CD4-positive, alpha-beta memory T cell (primary cell): ENCODE measurements around the gene SFT2D1. TPM values are rescaled to one million over a fixed set of nuclear protein-coding genes. Genes with fewer than 3 reads are reported as not detected.
"Not testable (repeated sequence)": the region's sequence is repeated elsewhere in the genome, so short reads cannot be mapped to it uniquely, and the experiment has no call there.

Experiments used
- CTCF ChIA-PET: fragments of 350-600 bp; sonication (Branson Sonifier 250); formaldehyde crosslinking; loops from one replicate; lab custom pipeline; 2021; ENCODE audit warnings: inconsistent platforms; ENCODE audit not compliant: partially characterized antibody; lab: Charles Lee
- POLR2A ChIA-PET: fragments of 350-600 bp; sonication (Branson Sonifier 250); formaldehyde crosslinking; loops from one replicate; lab custom pipeline; 2021; ENCODE audit not compliant: partially characterized antibody; lab: Charles Lee
- DNase-seq, 5 donors: peaks; one replicate each; pipeline versions ENCODE4 v3.0.0 to v3.0.0-alpha.2; 2020 to 2022; ENCODE audit warnings: mixed read lengths in 1 of 5
- H3K27ac ChIP-seq: one replicate; pipeline ENCODE4 v1.7.0; 2013; ENCODE audit warnings: low read depth, low read length
- H3K27me3 ChIP-seq: 2 replicates; pipeline ENCODE4 v1.7.0; 2013; ENCODE audit warnings: mild to moderate bottlenecking, low read length, moderate library complexity; ENCODE audit not compliant: insufficient read depth
- H3K36me3 ChIP-seq: 2 replicates; pipeline ENCODE4 v1.7.0; 2013; ENCODE audit warnings: mild to moderate bottlenecking, low read length, moderate library complexity; ENCODE audit not compliant: insufficient read depth
- H3K4me1 ChIP-seq: 2 replicates; pipeline ENCODE4 v1.7.0; 2013; ENCODE audit warnings: mild to moderate bottlenecking, low read length, moderate library complexity; ENCODE audit not compliant: insufficient read depth
- H3K4me3 ChIP-seq, 2 donors: one replicate each; pipeline ENCODE4 v1.7.0; 2013; ENCODE audit warnings: low read length in 2 of 2, mild to moderate bottlenecking in 1 of 2
- H3K9me3 ChIP-seq, 2 donors: one replicate each; pipeline ENCODE4 v1.7.0; 2013; ENCODE audit warnings: low read length in 2 of 2, control low read depth in 1 of 2; ENCODE audit not compliant: control insufficient read depth in 1 of 2
- H3K27ac Mint-ChIP-seq, 7 donors: one replicate each; pipeline ENCODE4 v1.8.0; 2020 to 2021; ENCODE audit warnings: mixed read lengths in 7 of 7, mild to moderate bottlenecking in 6 of 7, inconsistent platforms in 3 of 7, moderate library complexity in 3 of 7
- H3K27me3 Mint-ChIP-seq, 2 donors: one replicate each; pipeline ENCODE4 v1.8.0; 2020 to 2021; ENCODE audit warnings: mixed read lengths in 2 of 2
- H3K36me3 Mint-ChIP-seq, 2 donors: one replicate each; pipeline ENCODE4 v1.8.0; 2020 to 2021; ENCODE audit warnings: mixed read lengths in 2 of 2, inconsistent platforms in 1 of 2, mild to moderate bottlenecking in 1 of 2
- H3K4me1 Mint-ChIP-seq, 4 donors: one replicate each; pipeline ENCODE4 v1.8.0; 2020 to 2021; ENCODE audit warnings: mixed read lengths in 4 of 4, mild to moderate bottlenecking in 1 of 4
- H3K4me3 Mint-ChIP-seq, 8 donors: one replicate each; pipeline ENCODE4 v1.8.0; 2020 to 2021; ENCODE audit warnings: mixed read lengths in 8 of 8, mild to moderate bottlenecking in 7 of 8, moderate library complexity in 6 of 8, inconsistent platforms in 3 of 8
- H3K9me3 Mint-ChIP-seq, 8 donors: one replicate each; pipeline ENCODE4 v1.8.0; 2020 to 2021; ENCODE audit warnings: mixed read lengths in 8 of 8, mild to moderate bottlenecking in 5 of 8, inconsistent platforms in 3 of 8, moderate library complexity in 1 of 8
- intact Hi-C: fragments of 100-400 bp; cut with micrococcal nuclease; formaldehyde crosslinking; loops from one replicate; pipeline ENCODE4 v1.15.1; 2023
- polyA plus RNA-seq, 2 donors: library from polyadenylated mRNA; unstranded; fragments of 300-500 nt; fragmentation: Illumina TruSeq; gene quantifications; one replicate each; pipeline ENCODE4 v1.2.3, GENCODE V29; 2021
- total RNA-seq, 2 experiments: library from RNA; stranded (reverse); gene quantifications; one replicate each; pipeline ENCODE4 v1.2.3, GENCODE V29; 2021

The SFT2D1 gene
- total and polyA plus RNA-seq, 4 experiments from 2014 or later, result 37.3 to 70.3 (median 38.9) TPM

DNA sequence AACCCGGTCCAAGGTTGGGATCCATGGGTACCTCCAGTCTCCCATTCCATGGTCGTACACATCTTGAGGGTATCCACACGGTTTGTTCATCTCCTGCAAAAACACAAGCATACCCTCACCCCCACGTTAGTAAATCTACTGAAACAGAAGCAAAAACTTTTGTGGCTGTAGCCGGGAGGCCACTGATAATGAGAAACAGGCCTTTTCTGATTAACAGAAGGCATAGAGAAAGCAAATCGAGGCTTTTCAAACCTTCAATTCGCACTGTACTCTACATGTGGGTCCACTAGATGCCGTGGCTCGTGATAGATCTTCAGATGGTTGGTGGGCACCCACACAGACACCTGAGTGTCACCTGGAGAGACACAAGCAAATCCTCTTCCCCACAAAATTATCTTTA is 3.3 kb upstream of the SFT2D1 start:
- H3K4me3 Mint-ChIP-seq, intact Hi-C loops, POLR2A ChIA-PET, DNase-seq, H3K36me3 Mint-ChIP-seq, H3K27ac Mint-ChIP-seq, H3K4me3 ChIP-seq, H3K9me3 ChIP-seq, H3K27me3 Mint-ChIP-seq, H3K27ac ChIP-seq, H3K36me3 ChIP-seq, H3K27me3 ChIP-seq: not testable (repeated sequence)
- H3K4me1 ChIP-seq, result peaks cover 18% of the 10 kb centered on the region
- Mint-ChIP-seq H3K4me1 (peaks cover 5 to 18% (median 11%) of the 10 kb centered on the region in 4 donors), H3K9me3 (peaks cover 0 to 18% (median 13%) of the 10 kb centered on the region in 8 donors)
- CTCF ChIA-PET, result interaction anchor here (1.3 kb wide), 1 partner anchor 31 kb away, joined by 3 read pairs; no protein-coding TSS in a partner anchor

- H3K27ac ChIP-seq, H3K27me3 Mint-ChIP-seq, POLR2A ChIA-PET, H3K27me3 ChIP-seq, DNase-seq, H3K4me3 ChIP-seq, H3K36me3 Mint-ChIP-seq, H3K9me3 ChIP-seq, H3K36me3 ChIP-seq: not testable (repeated sequence)
- H3K27ac Mint-ChIP-seq, result peak overlapping the region in 2 of 7 donors; percentile 31 to 72
- intact Hi-C loops, result loop anchor here (5.0 kb wide), 1 partner anchor 57 kb away; no protein-coding TSS in a partner anchor
- CTCF ChIA-PET, result interaction anchor here (1.3 kb wide), 1 partner anchor 31 kb away, joined by 3 read pairs; no protein-coding TSS in a partner anchor
- peaks cover 0 to 11% (median 6%) of the 10 kb centered on the region in 8 donors for H3K9me3 Mint-ChIP-seq
- H3K4me1 ChIP-seq, result peaks cover 26% of the 10 kb centered on the region
- H3K4me1 Mint-ChIP-seq, result peaks cover 5 to 18% (median 11%) of the 10 kb centered on the region in 4 donors
- peak overlapping the region in 2 of 8 donors; percentile 3 to 7 for H3K4me3 Mint-ChIP-seq
Observed at GRCh38 chr6:166344921-166345320, 2.6 kb upstream of the SFT2D1 start.

- Histone ChIP-seq H3K9me3 (no peaks in the 10 kb centered on the region), H3K27ac (no peak overlapping the region), H3K36me3 (no peaks in the 10 kb centered on the region), H3K4me1 (peaks cover 32% of the 10 kb centered on the region), H3K27me3 (no peaks in the 10 kb centered on the region), H3K4me3 (no peak overlapping the region)
- peak overlapping the region in 3 of 8 donors; percentile 9 to 46 (median 44) for H3K4me3 Mint-ChIP-seq
- intact Hi-C loops, result loop anchor here (5.0 kb wide), 1 partner anchor 58 kb away; no protein-coding TSS in a partner anchor
- peaks cover 0 to 4% (median 1%) of the 10 kb centered on the region in 8 donors for H3K9me3 Mint-ChIP-seq
- peaks cover 5 to 18% (median 11%) of the 10 kb centered on the region in 4 donors for H3K4me1 Mint-ChIP-seq
- H3K36me3 Mint-ChIP-seq, result peaks cover 0 to 3% of the 10 kb centered on the region in 2 donors
- ChIA-PET CTCF (interaction anchor here (1.3 to 3.0 kb wide), 2 partner anchors 32 to 37 kb away, joined by 3 to 12 read pairs; no protein-coding TSS in a partner anchor), POLR2A (no interaction called here)
- peak overlapping the region in 3 of 7 donors; percentile 5 to 49 (median 20) for H3K27ac Mint-ChIP-seq
- DNase-seq, result no peak
- no peaks in the 10 kb centered on the region for H3K27me3 Mint-ChIP-seq
Observed at GRCh38 chr6:166344240-166344639, 1.9 kb upstream of the SFT2D1 start.

GRCh38 chr6:166343150-166343487 is 774 bp upstream of the SFT2D1 start:
- POLR2A ChIA-PET, result interaction anchor here (1.2 to 2.0 kb wide), 3 partner anchors 9 to 284 kb away, joined by 3 to 10 read pairs (median 4); partner anchors contain the start of gene RPS6KA2
- peak overlapping the region; percentile 26 to 93 for H3K4me3 ChIP-seq
- Mint-ChIP-seq H3K27me3 (no peaks in the 10 kb centered on the region), H3K4me3 (peak overlapping the region; percentile 88 to 94 (median 92)), H3K27ac (peak overlapping the region; percentile 15 to 92 (median 66)), H3K4me1 (peaks cover 5 to 18% (median 11%) of the 10 kb centered on the region in 4 donors), H3K9me3 (peaks cover 0 to 3% (median 0%) of the 10 kb centered on the region in 8 donors), H3K36me3 (peaks cover 3% of the 10 kb centered on the region in 2 donors)
- DNase-seq, result no peak
- peak overlapping the region; percentile 64 for H3K27ac ChIP-seq
- H3K27me3 ChIP-seq, result no peaks in the 10 kb centered on the region
- H3K36me3 ChIP-seq, result no peaks in the 10 kb centered on the region
- CTCF ChIA-PET, result interaction anchor here (0.8 to 3.0 kb wide), 4 partner anchors 16 to 72 kb away, joined by 3 to 12 read pairs (median 4); no protein-coding TSS in a partner anchor
- H3K9me3 ChIP-seq, result no peaks in the 10 kb centered on the region
- intact Hi-C loops, result loop anchor here (2.0 to 5.0 kb wide), 2 partner anchors 59 to 284 kb away; partner anchors contain the start of gene RPS6KA2
- peaks cover 44% of the 10 kb centered on the region for H3K4me1 ChIP-seq

GRCh38 chr6:166341977-166342348 is 382 bp downstream of the SFT2D1 start:
- peak overlapping the region; percentile 88 to 94 (median 92) for H3K4me3 Mint-ChIP-seq
- peak in 2 of 5 donors; percentile 1 to 32 for DNase-seq
- peak overlapping the region; percentile 66 to 91 (median 89) for H3K27ac Mint-ChIP-seq
- Histone ChIP-seq H3K27me3 (no peaks in the 10 kb centered on the region), H3K36me3 (no peaks in the 10 kb centered on the region), H3K4me1 (peaks cover 55% of the 10 kb centered on the region), H3K9me3 (no peaks in the 10 kb centered on the region), H3K4me3 (peak overlapping the region; percentile 26 to 93), H3K27ac (peak overlapping the region; percentile 64)
- POLR2A ChIA-PET, result interaction anchor here (0.6 to 2.0 kb wide), 5 partner anchors 8 to 285 kb away, joined by 3 to 10 read pairs (median 3); partner anchors contain the start of gene RPS6KA2
- H3K9me3 Mint-ChIP-seq, result peaks cover 0 to 3% (median 0%) of the 10 kb centered on the region in 8 donors
- no peaks in the 10 kb centered on the region for H3K27me3 Mint-ChIP-seq
- peaks cover 12 to 15% of the 10 kb centered on the region in 2 donors for H3K36me3 Mint-ChIP-seq
- H3K4me1 Mint-ChIP-seq, result peaks cover 9 to 18% (median 13%) of the 10 kb centered on the region in 4 donors
- CTCF ChIA-PET, result interaction anchor here (0.7 to 3.0 kb wide), 5 partner anchors 15 to 434 kb away, joined by 3 to 12 read pairs (median 3); no protein-coding TSS in a partner anchor
- intact Hi-C loops, result loop anchor here (1.0 to 5.0 kb wide), 3 partner anchors 41 to 285 kb away; partner anchors contain the start of gene RPS6KA2

- CTCF ChIA-PET, result interaction anchor here (0.7 to 3.0 kb wide), 5 partner anchors 15 to 434 kb away, joined by 3 to 12 read pairs (median 3); no protein-coding TSS in a partner anchor
Observed at GRCh38 chr6:166341464-166341863, 881 bp downstream of the SFT2D1 start.

DNA sequence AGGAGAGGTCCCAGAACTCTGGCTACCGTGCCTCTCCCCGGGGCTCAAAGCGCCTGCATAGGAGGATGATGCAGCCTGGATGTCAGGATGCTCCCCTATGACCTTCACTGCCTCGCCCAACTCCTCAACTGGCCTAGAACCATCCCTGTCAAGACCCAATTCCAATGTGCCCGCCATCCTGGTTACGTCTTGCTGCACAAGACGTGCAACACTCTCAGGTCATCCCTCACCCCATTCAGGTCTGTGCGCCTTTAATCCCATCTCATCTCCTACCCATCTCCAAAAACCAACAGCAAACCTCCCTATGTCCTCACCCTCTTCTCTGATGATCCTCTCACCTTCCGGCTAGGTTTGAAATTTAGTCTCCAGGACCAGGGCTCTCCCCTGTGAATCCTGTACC is 3.5 kb downstream of the SFT2D1 start:
- H3K36me3 ChIP-seq, result no peaks in the 10 kb centered on the region

More at GRCh38 chr6:166341464-166341863, 881 bp downstream of the SFT2D1 start:
- H3K27ac ChIP-seq, result peak overlapping the region; percentile 64
- peaks cover 15 to 16% of the 10 kb centered on the region in 2 donors for H3K36me3 Mint-ChIP-seq
- no peaks in the 10 kb centered on the region for H3K36me3 ChIP-seq
- peaks cover 11 to 18% (median 13%) of the 10 kb centered on the region in 4 donors for H3K4me1 Mint-ChIP-seq
- peak overlapping the region; percentile 26 to 93 for H3K4me3 ChIP-seq
- no peaks in the 10 kb centered on the region for H3K9me3 ChIP-seq
- peak overlapping the region; percentile 88 to 94 (median 92) for H3K4me3 Mint-ChIP-seq
- no peaks in the 10 kb centered on the region for H3K27me3 Mint-ChIP-seq
- peaks cover 58% of the 10 kb centered on the region for H3K4me1 ChIP-seq
- intact Hi-C loops, result loop anchor here (5.0 kb wide), 1 partner anchor 61 kb away; no protein-coding TSS in a partner anchor
- H3K27me3 ChIP-seq, result no peaks in the 10 kb centered on the region
- POLR2A ChIA-PET, result interaction anchor here (0.7 to 2.0 kb wide), 2 partner anchors 40 to 286 kb away, joined by 3 to 10 read pairs; partner anchors contain the start of gene RPS6KA2
- peak in 4 of 5 donors; percentile 27 to 46 (median 32) for DNase-seq
- peaks cover 0 to 3% (median 0%) of the 10 kb centered on the region in 8 donors for H3K9me3 Mint-ChIP-seq
- H3K27ac Mint-ChIP-seq, result peak overlapping the region; percentile 66 to 91 (median 89)

More for the DNA sequence above, 3.5 kb downstream of the SFT2D1 start:
- intact Hi-C loops, result no loop called here
- H3K36me3 Mint-ChIP-seq, result peaks cover 29 to 36% of the 10 kb centered on the region in 2 donors
- no peaks in the 10 kb centered on the region for H3K27me3 Mint-ChIP-seq
- H3K4me1 ChIP-seq, result peaks cover 84% of the 10 kb centered on the region
- no peaks in the 10 kb centered on the region for H3K27me3 ChIP-seq
- POLR2A ChIA-PET, result no interaction called here
- H3K9me3 ChIP-seq, result no peaks in the 10 kb centered on the region
- peaks cover 18 to 34% (median 32%) of the 10 kb centered on the region in 4 donors for H3K4me1 Mint-ChIP-seq
- H3K27ac Mint-ChIP-seq, result peak overlapping the region in 1 of 7 donors; percentile 71
- CTCF ChIA-PET, result no interaction called here
- peaks cover 0 to 3% (median 0%) of the 10 kb centered on the region in 8 donors for H3K9me3 Mint-ChIP-seq
- no peak overlapping the region for H3K4me3 ChIP-seq
- H3K4me3 Mint-ChIP-seq, result no peak overlapping the region
- no peak for DNase-seq
- no peak overlapping the region for H3K27ac ChIP-seq
